ENCODE data around the gene ADK. TPM values are rescaled to one million over a fixed set of nuclear protein-coding genes. Genes with fewer than 3 reads are reported as not detected.

Gene ADK
- polyA plus RNA-seq, 1 donor (not counting 4 experiments of a cell fraction or from before 2014, with no cell fraction given) = 139 TPM

DNA sequence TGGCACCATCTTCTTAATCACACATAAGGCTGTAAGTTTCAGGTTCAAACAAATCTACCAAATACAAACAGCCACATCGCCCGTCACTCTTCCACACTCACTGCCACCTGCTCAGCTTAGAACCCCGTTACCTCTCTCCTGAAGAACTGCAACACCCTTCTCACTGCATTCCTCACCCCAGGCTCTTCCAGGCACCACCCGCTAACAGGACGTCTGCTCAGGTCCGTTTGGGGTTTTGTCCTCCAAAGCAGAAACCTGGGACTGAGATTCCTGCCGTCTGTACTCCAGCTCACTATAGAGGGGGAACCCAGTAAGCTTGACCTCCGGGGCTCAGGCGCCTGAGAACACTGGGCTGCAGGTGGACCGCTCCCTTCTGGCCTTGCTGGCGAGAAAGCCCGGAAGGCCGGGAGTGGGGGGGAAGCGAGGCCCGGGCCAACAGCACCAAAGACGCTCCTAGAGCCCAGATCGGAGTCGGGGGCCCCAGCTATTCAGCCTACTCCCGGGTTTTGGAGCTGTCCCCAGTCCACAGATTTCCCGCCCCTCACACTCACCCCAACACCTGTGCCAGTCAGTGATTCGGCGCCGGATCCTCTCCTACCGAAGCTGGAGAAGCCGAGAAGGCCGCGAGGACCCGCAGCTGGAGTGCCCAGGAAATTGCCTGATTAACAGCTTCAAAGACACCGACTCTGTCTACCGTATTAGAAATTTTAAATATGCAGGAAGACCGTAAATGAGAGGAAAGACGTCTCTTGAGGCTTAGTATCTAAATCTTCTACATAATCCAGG is 624 bp upstream of the ADK start, which contains the start of gene AP3M1:
TSS of gene AP3M1 (minus strand) at position 625 of the 786 bp plus-strand sequence. CDS start 12,449 bp downstream, outside the sequence.
- Histone ChIP-seq H3K27me3 (ENCODE audit: control insufficient read depth, extremely low read depth, insufficient read depth, low read length) (no peaks in the 10 kb centered on the region), H3K79me2 (ENCODE audit: control insufficient read depth, insufficient read depth, low read length) (peaks cover 73% of the 10 kb centered on the region), H4K20me1 (ENCODE audit: control insufficient read depth, extremely low read depth, insufficient read depth, low read length) (no peaks in the 10 kb centered on the region), H3K27ac (ENCODE audit: control insufficient read depth, insufficient read depth, low read length) (peak within 1 kb of the TSS; percentile 98), H3K9ac (ENCODE audit: control insufficient read depth, extremely low read depth, insufficient read depth, low read length) (peak within 1 kb of the TSS; percentile 98), H3K4me3 (ENCODE audit: control insufficient read depth in 2 of 3, extremely low read depth in 1 of 3, insufficient read depth in 2 of 3, low read depth in 1 of 3, low read length in 3 of 3) (peak within 1 kb of the TSS; percentile 81 to 96 (median 90)), H2AFZ (ENCODE audit: control insufficient read depth, low read length) (peak within 1 kb of the TSS; percentile 99), H3K4me2 (ENCODE audit: control insufficient read depth, extremely low read depth, insufficient read depth, low read depth, low read length) (peak within 1 kb of the TSS; percentile 64), H3K36me3 (ENCODE audit: control insufficient read depth in 2 of 2, extremely low read depth in 1 of 2, insufficient read depth in 2 of 2, low read length in 2 of 2) (peaks cover 1 to 2% of the 10 kb centered on the region in 2 experiments), H3K9me3 (ENCODE audit: control insufficient read depth, low read depth, low read length) (no peaks in the 10 kb centered on the region), H3K4me1 (ENCODE audit: control insufficient read depth, extremely low read depth, insufficient read depth, low read length) (peaks cover 19% of the 10 kb centered on the region), H3K9me1 (ENCODE audit: control insufficient read depth, extremely low read depth, insufficient read depth, low read length) (no peaks in the 10 kb centered on the region)
- dilution Hi-C loops (cut with MboI; ENCODE audit: extremely low pct_ligation_motif_present, low sequenced_read_pairs) = no loop called here
- no peak for TF ChIP-seq EZH2 (IDR thresholded peaks at IDR 0.05; ENCODE audit: low read length)
- no peak for TF ChIP-seq CTCF (optimal IDR thresholded peaks at IDR 0.05 in 1 of 3, IDR thresholded peaks at IDR 0.05 in 1 of 3, conservative IDR thresholded peaks at IDR 0.05 in 1 of 3; ENCODE audit: extremely low read depth in 1 of 3, insufficient read depth in 2 of 3, low read length in 3 of 3)
- DNase-seq (ENCODE audit: low read depth, low spot score) (peak; percentile 38), FAIRE-seq (peak; percentile 36)

DNA sequence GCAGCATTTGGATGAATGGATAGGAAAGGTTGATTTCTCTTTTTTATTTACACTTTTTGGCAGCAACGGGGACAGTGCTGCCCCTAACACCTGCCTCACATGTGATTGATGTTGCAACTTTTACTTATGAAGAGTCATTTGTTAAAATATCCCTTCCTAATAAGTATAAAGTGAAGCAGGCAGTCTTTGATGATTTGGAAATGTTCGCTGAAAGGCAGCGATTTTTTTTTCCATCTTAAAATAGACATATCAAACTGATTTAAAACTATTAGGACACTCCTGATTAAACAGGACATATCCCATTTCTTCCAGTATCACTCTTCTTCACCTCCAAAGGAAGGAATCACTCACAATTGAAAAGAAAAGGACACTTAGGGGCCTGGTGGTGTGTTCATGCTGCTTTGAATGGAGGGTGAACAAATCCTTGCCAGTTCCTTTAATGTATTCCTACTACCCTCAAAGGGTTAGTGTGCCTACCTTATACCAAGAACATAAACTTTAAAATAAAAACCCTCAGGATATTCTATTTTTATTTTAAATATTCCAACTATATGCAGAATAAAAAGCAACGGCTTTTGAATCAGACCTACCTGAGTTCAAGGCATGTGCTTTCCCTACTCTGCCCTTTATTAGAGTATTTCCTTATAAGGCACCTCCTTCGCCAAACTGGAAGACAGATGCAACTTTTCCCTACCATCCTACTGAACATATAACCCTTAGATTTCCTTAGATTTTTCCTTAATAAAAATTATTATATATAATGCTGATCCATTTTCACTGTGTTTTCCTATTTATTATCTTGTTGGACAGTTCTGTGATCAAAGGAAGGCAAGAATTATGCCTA is 1.1 kb downstream of the ADK start:
- no peak for TF ChIP-seq CTCF (optimal IDR thresholded peaks at IDR 0.05 in 1 of 3, IDR thresholded peaks at IDR 0.05 in 1 of 3, conservative IDR thresholded peaks at IDR 0.05 in 1 of 3; ENCODE audit: extremely low read depth in 1 of 3, insufficient read depth in 2 of 3, low read length in 3 of 3)
- TF ChIP-seq EZH2 (IDR thresholded peaks at IDR 0.05; ENCODE audit: low read length) = no peak
- dilution Hi-C loops (cut with MboI; ENCODE audit: extremely low pct_ligation_motif_present, low sequenced_read_pairs) = no loop called here
- H2AFZ ChIP-seq (ENCODE audit: control insufficient read depth, low read length) = peak overlapping the region; percentile 99
- DNase-seq (ENCODE audit: low read depth, low spot score) (no peak), FAIRE-seq (no peak)
- peaks cover 19% of the 10 kb centered on the region for H3K4me1 ChIP-seq (ENCODE audit: control insufficient read depth, extremely low read depth, insufficient read depth, low read length)
- H3K9me1 ChIP-seq (ENCODE audit: control insufficient read depth, extremely low read depth, insufficient read depth, low read length) = peaks cover 2% of the 10 kb centered on the region
- peak overlapping the region; percentile 81 to 96 (median 90) for H3K4me3 ChIP-seq (ENCODE audit: control insufficient read depth in 2 of 3, extremely low read depth in 1 of 3, insufficient read depth in 2 of 3, low read depth in 1 of 3, low read length in 3 of 3)
- no peaks in the 10 kb centered on the region for H4K20me1 ChIP-seq (ENCODE audit: control insufficient read depth, extremely low read depth, insufficient read depth, low read length)
- peaks cover 1 to 2% of the 10 kb centered on the region in 2 experiments for H3K36me3 ChIP-seq (ENCODE audit: control insufficient read depth in 2 of 2, extremely low read depth in 1 of 2, insufficient read depth in 2 of 2, low read length in 2 of 2)
- H3K27me3 ChIP-seq (ENCODE audit: control insufficient read depth, extremely low read depth, insufficient read depth, low read length) = no peaks in the 10 kb centered on the region
- peak overlapping the region; percentile 98 for H3K9ac ChIP-seq (ENCODE audit: control insufficient read depth, extremely low read depth, insufficient read depth, low read length)
- no peaks in the 10 kb centered on the region for H3K9me3 ChIP-seq (ENCODE audit: control insufficient read depth, low read depth, low read length)
- peak overlapping the region; percentile 64 for H3K4me2 ChIP-seq (ENCODE audit: control insufficient read depth, extremely low read depth, insufficient read depth, low read depth, low read length)
- peaks cover 63% of the 10 kb centered on the region for H3K79me2 ChIP-seq (ENCODE audit: control insufficient read depth, insufficient read depth, low read length)
- H3K27ac ChIP-seq (ENCODE audit: control insufficient read depth, insufficient read depth, low read length) = peak overlapping the region; percentile 98
